ENCODE results near the gene U2AF2.

The U2AF2 gene

GRCh38 chr19:55677572-55678028 is 22.8 kb downstream of the U2AF2 start:
- Histone ChIP-seq H3K4me3 (ENCODE audit: low read depth, low read length) (no peak overlapping the region), H3K9me3 (ENCODE audit: control insufficient read depth, insufficient read depth, low read depth, low read length) (no peaks in the 10 kb centered on the region), H3K36me3 (ENCODE audit: control insufficient read depth in 2 of 2, insufficient read depth in 1 of 2, low read length in 2 of 2) (peaks cover 12 to 67% of the 10 kb centered on the region in 2 experiments), H3K4me1 (ENCODE audit: control insufficient read depth, insufficient read depth, low read length) (peaks cover 12% of the 10 kb centered on the region), H3K27ac (ENCODE audit: extremely low read depth, low read depth, low read length) (no peak overlapping the region)
- ChIA-PET CTCF (interaction anchor here (1.4 kb wide), 1 partner anchor 132 kb away, joined by 5 read pairs; no protein-coding TSS in a partner anchor), POLR2A (no interaction called here)
- TF ChIP-seq ZNF626 (tag by site-specific recombination; IDR thresholded peaks at IDR 0.05) (no peak), ZBTB21 (tag by site-specific recombination; IDR thresholded peaks at IDR 0.05) (no peak), ZFP3 (tag by site-specific recombination; IDR thresholded peaks at IDR 0.05; ENCODE audit: low read depth) (no peak), ZNF341 (tag by site-specific recombination; IDR thresholded peaks at IDR 0.05; ENCODE audit: low read depth) (no peak), ZNF280C (tag by site-specific recombination; IDR thresholded peaks at IDR 0.05) (no peak), ZIC2 (tag by site-specific recombination; IDR thresholded peaks at IDR 0.05) (no peak), ZBTB1 (tag by site-specific recombination; IDR thresholded peaks at IDR 0.05) (no peak), KLF1 (tag by site-specific recombination; IDR thresholded peaks at IDR 0.05) (no peak), TSHZ1 (tag by site-specific recombination; IDR thresholded peaks at IDR 0.05; ENCODE audit: borderline replicate concordance) (no peak), ZFHX2 (tag by site-specific recombination; conservative IDR thresholded peaks at IDR 0.05) (no peak), PRDM6 (tag by site-specific recombination; IDR thresholded peaks at IDR 0.05) (no peak)
- TF ChIP-seq, protein P1, sequence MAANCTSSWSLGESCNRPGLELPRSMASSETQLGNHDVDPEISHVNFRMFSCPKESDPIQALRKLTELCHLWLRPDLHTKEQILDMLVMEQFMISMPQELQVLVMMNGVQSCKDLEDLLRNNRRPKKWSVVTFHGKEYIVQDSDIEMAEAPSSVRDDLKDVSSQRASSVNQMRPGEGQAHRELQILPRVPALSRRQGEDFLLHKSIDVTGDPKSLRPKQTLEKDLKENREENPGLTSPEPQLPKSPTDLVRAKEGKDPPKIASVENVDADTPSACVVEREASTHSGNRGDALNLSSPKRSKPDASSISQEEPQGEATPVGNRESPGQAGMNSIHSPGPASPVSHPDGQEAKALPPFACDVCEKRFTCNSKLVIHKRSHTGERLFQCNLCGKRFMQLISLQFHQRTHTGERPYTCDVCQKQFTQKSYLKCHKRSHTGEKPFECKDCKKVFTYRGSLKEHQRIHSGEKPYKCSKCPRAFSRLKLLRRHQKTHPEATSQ (tag by site-specific recombination; IDR thresholded peaks at IDR 0.05) = no peak
- TF ChIP-seq, protein P2, sequence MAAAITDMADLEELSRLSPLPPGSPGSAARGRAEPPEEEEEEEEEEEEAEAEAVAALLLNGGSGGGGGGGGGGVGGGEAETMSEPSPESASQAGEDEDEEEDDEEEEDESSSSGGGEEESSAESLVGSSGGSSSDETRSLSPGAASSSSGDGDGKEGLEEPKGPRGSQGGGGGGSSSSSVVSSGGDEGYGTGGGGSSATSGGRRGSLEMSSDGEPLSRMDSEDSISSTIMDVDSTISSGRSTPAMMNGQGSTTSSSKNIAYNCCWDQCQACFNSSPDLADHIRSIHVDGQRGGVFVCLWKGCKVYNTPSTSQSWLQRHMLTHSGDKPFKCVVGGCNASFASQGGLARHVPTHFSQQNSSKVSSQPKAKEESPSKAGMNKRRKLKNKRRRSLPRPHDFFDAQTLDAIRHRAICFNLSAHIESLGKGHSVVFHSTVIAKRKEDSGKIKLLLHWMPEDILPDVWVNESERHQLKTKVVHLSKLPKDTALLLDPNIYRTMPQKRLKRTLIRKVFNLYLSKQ (tag by site-specific recombination; IDR thresholded peaks at IDR 0.05; ENCODE audit: borderline replicate concordance) = no peak
- TF ChIP-seq, protein P3, sequence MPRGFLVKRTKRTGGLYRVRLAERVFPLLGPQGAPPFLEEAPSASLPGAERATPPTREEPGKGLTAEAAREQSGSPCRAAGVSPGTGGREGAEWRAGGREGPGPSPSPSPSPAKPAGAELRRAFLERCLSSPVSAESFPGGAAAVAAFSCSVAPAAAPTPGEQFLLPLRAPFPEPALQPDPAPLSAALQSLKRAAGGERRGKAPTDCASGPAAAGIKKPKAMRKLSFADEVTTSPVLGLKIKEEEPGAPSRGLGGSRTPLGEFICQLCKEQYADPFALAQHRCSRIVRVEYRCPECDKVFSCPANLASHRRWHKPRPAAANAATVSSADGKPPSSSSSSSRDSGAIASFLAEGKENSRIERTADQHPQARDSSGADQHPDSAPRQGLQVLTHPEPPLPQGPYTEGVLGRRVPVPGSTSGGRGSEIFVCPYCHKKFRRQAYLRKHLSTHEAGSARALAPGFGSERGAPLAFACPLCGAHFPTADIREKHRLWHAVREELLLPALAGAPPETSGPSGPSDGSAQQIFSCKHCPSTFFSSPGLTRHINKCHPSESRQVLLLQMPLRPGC (tag by site-specific recombination; IDR thresholded peaks at IDR 0.05) = no peak
- TF ChIP-seq, protein P4, sequence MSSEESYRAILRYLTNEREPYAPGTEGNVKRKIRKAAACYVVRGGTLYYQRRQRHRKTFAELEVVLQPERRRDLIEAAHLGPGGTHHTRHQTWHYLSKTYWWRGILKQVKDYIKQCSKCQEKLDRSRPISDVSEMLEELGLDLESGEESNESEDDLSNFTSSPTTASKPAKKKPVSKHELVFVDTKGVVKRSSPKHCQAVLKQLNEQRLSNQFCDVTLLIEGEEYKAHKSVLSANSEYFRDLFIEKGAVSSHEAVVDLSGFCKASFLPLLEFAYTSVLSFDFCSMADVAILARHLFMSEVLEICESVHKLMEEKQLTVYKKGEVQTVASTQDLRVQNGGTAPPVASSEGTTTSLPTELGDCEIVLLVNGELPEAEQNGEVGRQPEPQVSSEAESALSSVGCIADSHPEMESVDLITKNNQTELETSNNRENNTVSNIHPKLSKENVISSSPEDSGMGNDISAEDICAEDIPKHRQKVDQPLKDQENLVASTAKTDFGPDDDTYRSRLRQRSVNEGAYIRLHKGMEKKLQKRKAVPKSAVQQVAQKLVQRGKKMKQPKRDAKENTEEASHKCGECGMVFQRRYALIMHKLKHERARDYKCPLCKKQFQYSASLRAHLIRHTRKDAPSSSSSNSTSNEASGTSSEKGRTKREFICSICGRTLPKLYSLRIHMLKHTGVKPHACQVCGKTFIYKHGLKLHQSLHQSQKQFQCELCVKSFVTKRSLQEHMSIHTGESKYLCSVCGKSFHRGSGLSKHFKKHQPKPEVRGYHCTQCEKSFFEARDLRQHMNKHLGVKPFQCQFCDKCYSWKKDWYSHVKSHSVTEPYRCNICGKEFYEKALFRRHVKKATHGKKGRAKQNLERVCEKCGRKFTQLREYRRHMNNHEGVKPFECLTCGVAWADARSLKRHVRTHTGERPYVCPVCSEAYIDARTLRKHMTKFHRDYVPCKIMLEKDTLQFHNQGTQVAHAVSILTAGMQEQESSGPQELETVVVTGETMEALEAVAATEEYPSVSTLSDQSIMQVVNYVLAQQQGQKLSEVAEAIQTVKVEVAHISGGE (tag by site-specific recombination; conservative IDR thresholded peaks at IDR 0.05; ENCODE audit: low read depth) = no peak
- TF ChIP-seq, protein P5, sequence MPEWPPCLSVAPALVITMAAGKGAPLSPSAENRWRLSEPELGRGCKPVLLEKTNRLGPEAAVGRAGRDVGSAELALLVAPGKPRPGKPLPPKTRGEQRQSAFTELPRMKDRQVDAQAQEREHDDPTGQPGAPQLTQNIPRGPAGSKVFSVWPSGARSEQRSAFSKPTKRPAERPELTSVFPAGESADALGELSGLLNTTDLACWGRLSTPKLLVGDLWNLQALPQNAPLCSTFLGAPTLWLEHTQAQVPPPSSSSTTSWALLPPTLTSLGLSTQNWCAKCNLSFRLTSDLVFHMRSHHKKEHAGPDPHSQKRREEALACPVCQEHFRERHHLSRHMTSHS (tag by site-specific recombination; IDR thresholded peaks at IDR 0.05) = no peak
- TF ChIP-seq, protein P6, sequence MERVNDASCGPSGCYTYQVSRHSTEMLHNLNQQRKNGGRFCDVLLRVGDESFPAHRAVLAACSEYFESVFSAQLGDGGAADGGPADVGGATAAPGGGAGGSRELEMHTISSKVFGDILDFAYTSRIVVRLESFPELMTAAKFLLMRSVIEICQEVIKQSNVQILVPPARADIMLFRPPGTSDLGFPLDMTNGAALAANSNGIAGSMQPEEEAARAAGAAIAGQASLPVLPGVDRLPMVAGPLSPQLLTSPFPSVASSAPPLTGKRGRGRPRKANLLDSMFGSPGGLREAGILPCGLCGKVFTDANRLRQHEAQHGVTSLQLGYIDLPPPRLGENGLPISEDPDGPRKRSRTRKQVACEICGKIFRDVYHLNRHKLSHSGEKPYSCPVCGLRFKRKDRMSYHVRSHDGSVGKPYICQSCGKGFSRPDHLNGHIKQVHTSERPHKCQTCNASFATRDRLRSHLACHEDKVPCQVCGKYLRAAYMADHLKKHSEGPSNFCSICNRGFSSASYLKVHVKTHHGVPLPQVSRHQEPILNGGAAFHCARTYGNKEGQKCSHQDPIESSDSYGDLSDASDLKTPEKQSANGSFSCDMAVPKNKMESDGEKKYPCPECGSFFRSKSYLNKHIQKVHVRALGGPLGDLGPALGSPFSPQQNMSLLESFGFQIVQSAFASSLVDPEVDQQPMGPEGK (tag by site-specific recombination; IDR thresholded peaks at IDR 0.05) = no peak

Data from HEK293 (cell line).